Stimulated activated CD4-positive, alpha-beta T cell treated with anti-CD3 and anti-CD28 coated beads, Interleukin-15, amount 100 ng/mL, for 48 hours (primary cell): ENCODE data around the gene VAMP8.
"Not testable (repeated sequence)": the region's sequence is repeated elsewhere in the genome, so short reads cannot be mapped to it uniquely, and the experiment has no call there.

Source experiments
- DNase-seq, 2 donors: peaks; one replicate each; pipeline ENCODE4 v3.0.0-alpha.2; 2020; ENCODE audit warnings: low read depth in 2 of 2

Gene VAMP8

GRCh38 chr2:85579266-85579935, 2.0 kb downstream of the VAMP8 start:
- DNase-seq: no peak

GRCh38 chr2:85580206-85580605, 2.8 kb downstream of the VAMP8 start:
- no peak for DNase-seq

- DNase-seq: no peak
These were observed 5.1 kb downstream of the VAMP8 start for GRCh38 chr2:85582492-85582891.

GRCh38 chr2:85583667-85584353, 6.4 kb downstream of the VAMP8 start:
- DNase-seq: no peak

- no peak for DNase-seq
These were observed 7.0 kb downstream of the VAMP8 start, which contains the start of gene VAMP5 for GRCh38 chr2:85584354-85584856. Gene VAMP5, plus strand, starts transcription at chr2:85584431. Its CDS starts 60 bp downstream, at chr2:85584491.

GRCh38 chr2:85584857-85585780, 7.7 kb downstream of the VAMP8 start:
- DNase-seq: no peak

GRCh38 chr2:85585781-85586105, 8.4 kb downstream of the VAMP8 start:
- DNase-seq: no peak

- no peak for DNase-seq
These were observed 10.8 kb downstream of the VAMP8 start for GRCh38 chr2:85588236-85588635.

- no peak for DNase-seq
These were observed 11.3 kb downstream of the VAMP8 start for GRCh38 chr2:85588645-85589044.

GRCh38 chr2:85589181-85589580, 11.8 kb downstream of the VAMP8 start:
- DNase-seq: no peak

- DNase-seq: no peak
These were observed 12.8 kb downstream of the VAMP8 start for GRCh38 chr2:85589982-85590791.

- no peak for DNase-seq
These were observed 13.6 kb downstream of the VAMP8 start for GRCh38 chr2:85590950-85591349.

GRCh38 chr2:85591563-85591962, 14.2 kb downstream of the VAMP8 start:
- no peak for DNase-seq

GRCh38 chr2:85592299-85592698, 14.9 kb downstream of the VAMP8 start:
- not testable (repeated sequence) for DNase-seq

- DNase-seq: no peak
These were observed 15.6 kb downstream of the VAMP8 start for GRCh38 chr2:85593023-85593422.

GRCh38 chr2:85594715-85595300, 17.4 kb downstream of the VAMP8 start:
- DNase-seq: no peak

GRCh38 chr2:85595301-85596025, 18.1 kb downstream of the VAMP8 start, which contains the start of gene RNF181:
Gene RNF181, plus strand, starts transcription at chr2:85595745. Its CDS starts 19 bp downstream, at chr2:85595764.
- DNase-seq: peak; percentile 88 to 89

- no peak for DNase-seq
These were observed 18.6 kb downstream of the VAMP8 start for GRCh38 chr2:85596026-85596333.

- DNase-seq: no peak
These were observed 19.2 kb downstream of the VAMP8 start for GRCh38 chr2:85596486-85597143.

GRCh38 chr2:85597241-85597640, 19.9 kb downstream of the VAMP8 start:
- DNase-seq: no peak
